EH (cell line): ENCODE data around the gene FBXL2.

Experiments
- DNase-seq: peaks from one replicate; pipeline ENCODE4 v3.0.0-alpha.2; 2015; ENCODE audit warnings: low read depth

The FBXL2 gene

GRCh38 chr3:33430061-33430460 is 152.8 kb downstream of the FBXL2 start:
- DNase-seq = no peak

- no peak for DNase-seq
Observed at GRCh38 chr3:33430571-33430970, 153.3 kb downstream of the FBXL2 start.

- peak; percentile 59 for DNase-seq
Observed at GRCh38 chr3:33433843-33434242, 156.6 kb downstream of the FBXL2 start.
